ENCODE results near the gene HTD2. TPM values are rescaled to one million over a fixed set of nuclear protein-coding genes. Genes with fewer than 3 reads are reported as not detected.
A peak's percentile ranks its signal among the peaks of the same experiment; 100 is the strongest.

The HTD2 gene
- total and polyA plus RNA-seq, 9 of the 15 experiments (the other 6 are each of a cell fraction or from before 2014, with no cell fraction given) = 1.8 to 22.8 (median 9.6) TPM

- CTCF ChIA-PET (ENCODE audit: low intra/inter-chr PET ratio) = no interaction called here
- no peak for FAIRE-seq
- in situ Hi-C loops (cut with MboI) = loop anchor here (5.0 kb wide), 1 partner anchor 88 kb away; no protein-coding TSS in a partner anchor
- H3K27ac ChIP-seq (ENCODE audit: extremely low read depth, low read depth, low read length) = no peak overlapping the region
- DNase-seq (ENCODE audit: extremely low read depth in 1 of 4, low spot score in 3 of 4) = no peak
- no peak overlapping the region for H3K4me2 ChIP-seq (ENCODE audit: insufficient read depth, low read length)
- H3K9ac ChIP-seq (ENCODE audit: insufficient read depth in 1 of 2, low read depth in 2 of 2, low read length in 2 of 2) = no peak overlapping the region
- TF ChIP-seq SMARCA4 (IDR thresholded peaks at IDR 0.05) = peak; percentile 5; the same call in 1 of the 2 replicates
- no peak for TF ChIP-seq ZBTB34 (CRISPR knock-in tag; IDR thresholded peaks at IDR 0.05)
- TF ChIP-seq BRF1 (IDR thresholded peaks at IDR 0.05; ENCODE audit: borderline replicate concordance, extremely low read depth, insufficient read length) = no peak
- no peak for TF ChIP-seq VEZF1 (CRISPR knock-in tag; IDR thresholded peaks at IDR 0.05)
- peaks cover 9% of the 10 kb centered on the region; the same call in 1 of the 3 replicates for H3K36me3 ChIP-seq (ENCODE audit: control insufficient read depth, insufficient read depth, low read length)
- POLR2A ChIA-PET = interaction anchor here (0.6 to 2.4 kb wide), 4 partner anchors 11 to 19 kb away, joined by 3 to 9 read pairs (median 4); partner anchors contain the start of genes HTD2 and RPP14
- peaks cover 9 to 18% of the 10 kb centered on the region in 2 experiments; a peak in 4 of 5 replicates for H3K4me1 ChIP-seq (replicated peaks in 1 of 2; ENCODE audit: control insufficient read depth in 2 of 2, insufficient read depth in 2 of 2, low read length in 2 of 2)
- ATAC-seq = no peak
- H3K4me3 ChIP-seq = no peak overlapping the region
- no peak overlapping the region for H2AFZ ChIP-seq (ENCODE audit: low read depth, low read length)
- WGBS (ENCODE audit: insufficient coverage, low coverage, missing lambda C conversion rate) = 75% methylated on average over 7 of the region's 7 CpGs
- H3K79me2 ChIP-seq (ENCODE audit: control insufficient read depth, insufficient read depth, low read length) = no peaks in the 10 kb centered on the region
- intact Hi-C loops (cut with micrococcal nuclease) = loop anchor here (5.0 kb wide), 1 partner anchor 208 kb away; no protein-coding TSS in a partner anchor
- BruUV-seq (replicated peaks) = no TSS peak
- no peaks in the 10 kb centered on the region for H4K20me1 ChIP-seq (replicated peaks; ENCODE audit: control insufficient read depth, insufficient read depth, low read length)
- no peaks in the 10 kb centered on the region for H3K9me3 ChIP-seq (replicated peaks; ENCODE audit: control insufficient read depth, insufficient read depth, low read depth, low read length)
- no peaks in the 10 kb centered on the region for H3K27me3 ChIP-seq (ENCODE audit: control insufficient read depth in 2 of 2, insufficient read depth in 2 of 2, low read length in 2 of 2)
- H3K9me1 ChIP-seq (ENCODE audit: control insufficient read depth, insufficient read depth, low read length) = no peaks in the 10 kb centered on the region
Measured at GRCh38 chr3:58324391-58325390, 18.4 kb downstream of the HTD2 start.

Measured in K562 (cell line).